Measurements from ENCODE around the gene GTSE1.

GTSE1 gene

GRCh38 chr22:46327691-46328465, 31.2 kb downstream of the GTSE1 start:
- POLR2A ChIA-PET = no interaction called here
- no peak for TF ChIP-seq CTCF (IDR thresholded peaks at IDR 0.05; ENCODE audit: insufficient read depth, low read length, missing control alignments)
- no peak for DNase-seq (ENCODE audit: low read depth, low spot score)

GRCh38 chr22:46328797-46329196, 32.1 kb downstream of the GTSE1 start:
- no peak for DNase-seq (ENCODE audit: low read depth, low spot score)
- no peak overlapping the region for H3K4me3 ChIP-seq (ENCODE audit: low read depth, low read length)
- ChIA-PET POLR2A (no interaction called here), CTCF (no interaction called here)
- TF ChIP-seq CTCF (IDR thresholded peaks at IDR 0.05; ENCODE audit: insufficient read depth, low read length, missing control alignments) = no peak

More at GRCh38 chr22:46327691-46328465, 31.2 kb downstream of the GTSE1 start:
- no peak overlapping the region for H3K4me3 ChIP-seq (ENCODE audit: low read depth, low read length)
- CTCF ChIA-PET = interaction anchor here (0.8 to 1.0 kb wide), 2 partner anchors 15 to 333 kb away, joined by 3 to 4 read pairs; no protein-coding TSS in a partner anchor

GRCh38 chr22:46329616-46330015, 32.9 kb downstream of the GTSE1 start:
- no peak overlapping the region for H3K4me3 ChIP-seq (ENCODE audit: low read depth, low read length)
- ChIA-PET CTCF (interaction anchor here (2.1 kb wide), 1 partner anchor 335 kb away, joined by 7 read pairs; no protein-coding TSS in a partner anchor), POLR2A (no interaction called here)
- no peak for TF ChIP-seq CTCF (IDR thresholded peaks at IDR 0.05; ENCODE audit: insufficient read depth, low read length, missing control alignments)
- no peak for DNase-seq (ENCODE audit: low read depth, low spot score)

GRCh38 chr22:46330426-46330825, 33.8 kb downstream of the GTSE1 start:
- CTCF ChIA-PET = interaction anchor here (0.7 to 2.1 kb wide), 3 partner anchors 15 to 336 kb away, joined by 3 to 7 read pairs (median 4); no protein-coding TSS in a partner anchor
- POLR2A ChIA-PET = interaction anchor here (0.6 kb wide), 1 partner anchor 317 kb away, joined by 3 read pairs; no protein-coding TSS in a partner anchor
- no peak for DNase-seq (ENCODE audit: low read depth, low spot score)
- TF ChIP-seq CTCF (IDR thresholded peaks at IDR 0.05; ENCODE audit: insufficient read depth, low read length, missing control alignments) = no peak
- no peak overlapping the region for H3K4me3 ChIP-seq (ENCODE audit: low read depth, low read length)

- no peak overlapping the region for H3K4me3 ChIP-seq (ENCODE audit: low read depth, low read length)
- ChIA-PET POLR2A (no interaction called here), CTCF (interaction anchor here (1.0 kb wide), 1 partner anchor 16 kb away, joined by 3 read pairs; no protein-coding TSS in a partner anchor)
- no peak for TF ChIP-seq CTCF (IDR thresholded peaks at IDR 0.05; ENCODE audit: insufficient read depth, low read length, missing control alignments)
- no peak for DNase-seq (ENCODE audit: low read depth, low spot score)
These were observed 34.8 kb downstream of the GTSE1 start for GRCh38 chr22:46331496-46331895.

All from AG04449 (cell line).